SHP77 (cell line): ENCODE results near the gene MMP10.

Experiments used
- DNase-seq, 2 experiments: peaks; one replicate each; lab custom pipeline; 2025; lab: John Stamatoyannopoulos, UW

MMP10 gene

GRCh38 chr11:102780491-102780918 lies at the start of gene MMP10:
Gene MMP10, minus strand, starts transcription at chr11:102780628. Its CDS starts 37 bp downstream, at chr11:102780591.
- DNase-seq = peak in 1 of 2 experiments; percentile 41

- DNase-seq = no peak
Observed at GRCh38 chr11:102829316-102830000, 49.0 kb upstream of the MMP10 start.

GRCh38 chr11:102824556-102824955 lies 44.1 kb upstream of the MMP10 start:
- no peak for DNase-seq

GRCh38 chr11:102819491-102819890 lies 39.1 kb upstream of the MMP10 start:
- no peak for DNase-seq

- DNase-seq = no peak
Observed at GRCh38 chr11:102813484-102813883, 33.1 kb upstream of the MMP10 start.

GRCh38 chr11:102812188-102812587 lies 31.8 kb upstream of the MMP10 start:
- no peak for DNase-seq

GRCh38 chr11:102810950-102811660 lies 30.7 kb upstream of the MMP10 start:
- DNase-seq = peak in 1 of 2 experiments; percentile 9

- no peak for DNase-seq
Observed at GRCh38 chr11:102809971-102810370, 29.5 kb upstream of the MMP10 start.

GRCh38 chr11:102807921-102808320 lies 27.5 kb upstream of the MMP10 start:
- DNase-seq = peak in 1 of 2 experiments; percentile 22

GRCh38 chr11:102806296-102806695 lies 25.9 kb upstream of the MMP10 start:
- no peak for DNase-seq

GRCh38 chr11:102802341-102802740 lies 21.9 kb upstream of the MMP10 start:
- DNase-seq = no peak

- DNase-seq = no peak
Observed at GRCh38 chr11:102800767-102801166, 20.3 kb upstream of the MMP10 start.

- no peak for DNase-seq
Observed at GRCh38 chr11:102799681-102800340, 19.4 kb upstream of the MMP10 start.

- no peak for DNase-seq
Observed at GRCh38 chr11:102798012-102798746, 17.8 kb upstream of the MMP10 start, which contains the start of gene MMP1. Gene MMP1, minus strand, starts transcription at chr11:102798160. Its CDS starts 68 bp downstream, at chr11:102798092.

- DNase-seq = no peak
Observed at GRCh38 chr11:102794382-102794781, 14.0 kb upstream of the MMP10 start.

- no peak for DNase-seq
Observed at GRCh38 chr11:102793677-102794290, 13.4 kb upstream of the MMP10 start.

GRCh38 chr11:102792604-102793003 lies 12.2 kb upstream of the MMP10 start:
- DNase-seq = no peak

GRCh38 chr11:102791271-102792036 lies 11.0 kb upstream of the MMP10 start:
- DNase-seq = no peak

GRCh38 chr11:102788334-102788995 lies 8.0 kb upstream of the MMP10 start:
- DNase-seq = no peak

GRCh38 chr11:102784380-102784779 lies 4.0 kb upstream of the MMP10 start:
- DNase-seq = no peak
